Loucy (cell line): ENCODE measurements around the gene RAB3D.

ENCODE experiments used
- CTCF ChIP-seq: fragments of 200-600 bp; sonication (generic); conservative IDR thresholded peaks from 2 replicates; pipeline ENCODE4 v1.5.1; 2014; ENCODE audit warnings: mild to moderate bottlenecking, antibody characterized with exemption, low read length
- EZH2phosphoT487 ChIP-seq: fragments of 200-600 bp; IDR thresholded peaks from 2 replicates; pipeline ENCODE4 v1.6.1; 2018; ENCODE audit warnings: antibody characterized with exemption, mild to moderate bottlenecking, moderate library complexity, borderline replicate concordance

- TF ChIP-seq CTCF (peak; percentile 40; the same call in 1 of the 2 replicates), EZH2phosphoT487 (no peak)
Observed at GRCh38 chr19:11346104-11346940, 6.9 kb upstream of the RAB3D start, which contains the start of the genes CCDC159 and TMEM205.
